IMR-90 (cell line): Measurements from ENCODE around the gene SPATA2. TPM values are rescaled to one million over a fixed set of nuclear protein-coding genes. Genes with fewer than 3 reads are reported as not detected.
A peak's percentile ranks its signal among the peaks of the same experiment; 100 is the strongest.

ENCODE experiments used
- ATAC-seq: fragments of 200-7000 bp; cut with Tn5 transposase; 2 replicates; pipeline ENCODE4 v1.9.1; 2020; ENCODE audit warnings: low read depth, mild to moderate bottlenecking, moderate library complexity
- BruUV-seq: library from RNA; stranded (reverse); fragments of 400-500 nt; replicated peaks from 2 replicates; lab custom pipeline; 2021; lab: Mats Ljungman, UMichigan
- CTCF ChIA-PET: fragments of 300-600 bp; formaldehyde crosslinking; extraction: SDS; loops from one replicate; lab custom pipeline; 2021; ENCODE audit warnings: antibody characterized with exemption; lab: Yijun Ruan, JAX
- POLR2A ChIA-PET: fragments of 300-600 bp; sonication (Branson Sonifier 250); formaldehyde crosslinking; loops from one replicate; lab custom pipeline; 2022; ENCODE audit warnings: antibody characterized with exemption; ENCODE audit not compliant: unreplicated experiment; lab: Charles Lee
- DNase-seq: peaks from one replicate; pipeline ENCODE4 v3.0.0; 2013
- H2AFZ ChIP-seq: replicated peaks from 2 replicates; pipeline ENCODE3; 2013; ENCODE audit warnings: low read length, mild to moderate bottlenecking; ENCODE audit not compliant: poor library complexity
- H2AK5ac ChIP-seq: 2 replicates; pipeline ENCODE4 v1.6.1; 2013; ENCODE audit warnings: low read depth, low read length, inconsistent platforms
- H2AK9ac ChIP-seq: replicated peaks from 2 replicates; pipeline ENCODE3; 2013; ENCODE audit warnings: mild to moderate bottlenecking, low read depth, low read length, moderate library complexity; ENCODE audit not compliant: poor library complexity
- H2BK120ac ChIP-seq: 2 replicates; pipeline ENCODE4 v1.6.1; 2013; ENCODE audit warnings: low read depth, low read length, inconsistent platforms
- H2BK15ac ChIP-seq: 3 replicates; pipeline ENCODE4 v1.6.1; 2013; ENCODE audit warnings: low read depth, low read length, inconsistent platforms
- H2BK20ac ChIP-seq: 2 replicates; pipeline ENCODE4 v1.6.1; 2013; ENCODE audit warnings: low read depth, mild to moderate bottlenecking, inconsistent platforms, low read length, moderate library complexity
- H2BK5ac ChIP-seq: 2 replicates; pipeline ENCODE4 v1.6.1; 2013; ENCODE audit warnings: mild to moderate bottlenecking, low read depth, low read length, inconsistent platforms; ENCODE audit not compliant: poor library complexity, severe bottlenecking
- H3K14ac ChIP-seq: replicated peaks from 2 replicates; pipeline ENCODE4 v1.6.1; 2013; ENCODE audit warnings: low read depth, low read length, inconsistent platforms
- H3K18ac ChIP-seq: 2 replicates; pipeline ENCODE4 v1.6.1; 2013; ENCODE audit warnings: low read depth, low read length, control low read depth
- H3K23ac ChIP-seq: 2 replicates; pipeline ENCODE4 v1.6.1; 2013; ENCODE audit warnings: low read depth, low read length, inconsistent platforms
- H3K27ac ChIP-seq: 2 replicates; pipeline ENCODE4 v1.5.1; 2013; ENCODE audit warnings: mild to moderate bottlenecking, control low read depth, low read length; ENCODE audit not compliant: insufficient read depth
- H3K27me3 ChIP-seq: 2 replicates; pipeline ENCODE4 v1.6.1; 2013; ENCODE audit warnings: low read length; ENCODE audit not compliant: control insufficient read depth, insufficient read depth
- H3K36me3 ChIP-seq: 2 replicates; pipeline ENCODE4 v1.6.1; 2013; ENCODE audit warnings: low read length, mixed read lengths; ENCODE audit not compliant: control insufficient read depth, insufficient read depth
- H3K4ac ChIP-seq: 2 replicates; pipeline ENCODE4 v1.6.1; 2013; ENCODE audit warnings: low read depth, low read length, inconsistent platforms
- H3K4me1 ChIP-seq: 2 replicates; pipeline ENCODE4 v1.6.1; 2013; ENCODE audit warnings: low read length, mixed read lengths; ENCODE audit not compliant: control insufficient read depth, insufficient read depth
- H3K4me2 ChIP-seq: 2 replicates; pipeline ENCODE4 v1.6.1; 2013; ENCODE audit warnings: low read depth, mild to moderate bottlenecking, control low read depth, low read length, moderate library complexity
- H3K4me3 ChIP-seq: 2 replicates; pipeline ENCODE4 v1.5.1; 2013; ENCODE audit warnings: low read depth, mild to moderate bottlenecking, control low read depth, low read length, moderate library complexity; ENCODE audit not compliant: insufficient read depth
- H3K56ac ChIP-seq: 2 replicates; pipeline ENCODE4 v1.6.1; 2013; ENCODE audit warnings: low read length, inconsistent platforms; ENCODE audit not compliant: insufficient read depth; ENCODE audit errors: extremely low read depth
- H3K79me1 ChIP-seq, 2 experiments: 2 replicates each; pipeline ENCODE4 v1.6.1; 2013; ENCODE audit warnings: low read length in 2 of 2, inconsistent platforms in 1 of 2, low read depth in 1 of 2
- H3K9ac ChIP-seq: 2 replicates; pipeline ENCODE4 v1.6.1; 2013; ENCODE audit warnings: low read depth, low read length, control low read depth
- H3K9me1 ChIP-seq: 2 replicates; pipeline ENCODE4 v1.6.1; 2013; ENCODE audit warnings: low read length, inconsistent platforms; ENCODE audit not compliant: insufficient read depth
- H3K9me3 ChIP-seq: 2 replicates; pipeline ENCODE4 v1.6.1; 2013; ENCODE audit warnings: low read length; ENCODE audit not compliant: control insufficient read depth, insufficient read depth
- H4K20me1 ChIP-seq: 2 replicates; pipeline ENCODE4 v1.6.1; 2013; ENCODE audit warnings: low read length, inconsistent platforms; ENCODE audit not compliant: insufficient read depth
- H4K5ac ChIP-seq: 2 replicates; pipeline ENCODE4 v1.6.1; 2013; ENCODE audit warnings: mild to moderate bottlenecking, low read depth, low read length, control low read depth
- H4K8ac ChIP-seq, 2 experiments: 2 replicates each; pipeline ENCODE4 v1.6.1; 2013; ENCODE audit warnings: low read depth in 2 of 2, low read length in 2 of 2, control low read depth in 1 of 2, inconsistent platforms in 1 of 2
- H4K91ac ChIP-seq: 2 replicates; pipeline ENCODE4 v1.6.1; 2013; ENCODE audit warnings: low read depth, low read length, inconsistent platforms; ENCODE audit not compliant: insufficient read depth
- BHLHE40 ChIP-seq: fragments of 150-350 bp; IDR thresholded peaks from 2 replicates; pipeline ENCODE4 v1.6.1; 2016; ENCODE audit warnings: mild to moderate bottlenecking, low read depth, low read length
- CEBPB ChIP-seq: IDR thresholded peaks from 2 replicates; pipeline ENCODE4 v1.6.1; 2012; ENCODE audit warnings: low read depth, low read length, improper control_type of control experiment
- CHD1 ChIP-seq: IDR thresholded peaks from 2 replicates; pipeline ENCODE4 v1.6.1; 2012; ENCODE audit warnings: low read depth, low read length, improper control_type of control experiment
- FOS ChIP-seq: fragments of 150-350 bp; IDR thresholded peaks from 2 replicates; pipeline ENCODE4 v1.6.1; 2016; ENCODE audit warnings: low read depth, low read length
- MAFK ChIP-seq: IDR thresholded peaks from 2 replicates; pipeline ENCODE4 v1.6.1; 2012; ENCODE audit warnings: low read depth, low read length, improper control_type of control experiment
- MAZ ChIP-seq: IDR thresholded peaks from 2 replicates; pipeline ENCODE4 v1.6.1; 2012; ENCODE audit warnings: low read depth, mild to moderate bottlenecking, low read length, improper control_type of control experiment, moderate library complexity, borderline replicate concordance
- MXI1 ChIP-seq: IDR thresholded peaks from 2 replicates; pipeline ENCODE4 v1.6.1; 2012; ENCODE audit warnings: low read depth, mild to moderate bottlenecking, low read length, moderate library complexity, borderline replicate concordance
- NFE2L2 ChIP-seq: fragments of 150-350 bp; IDR thresholded peaks from 2 replicates; pipeline ENCODE4 v1.6.1; 2016; ENCODE audit warnings: low read depth, mild to moderate bottlenecking, low read length
- POLR2A ChIP-seq: IDR thresholded peaks from 2 replicates; pipeline ENCODE4 v1.6.1; 2012; ENCODE audit warnings: mild to moderate bottlenecking, low read depth, low read length
- RAD21 ChIP-seq: IDR thresholded peaks from 2 replicates; pipeline ENCODE4 v1.6.1; 2012; ENCODE audit warnings: low read length, improper control_type of control experiment
- RCOR1 ChIP-seq: IDR thresholded peaks from 2 replicates; pipeline ENCODE4 v1.6.1; 2012; ENCODE audit warnings: mild to moderate bottlenecking, low read length, improper control_type of control experiment; ENCODE audit not compliant: insufficient replicate concordance
- RFX5 ChIP-seq: IDR thresholded peaks from 2 replicates; pipeline ENCODE4 v1.8.0; 2012; ENCODE audit warnings: low read depth, mild to moderate bottlenecking, low read length, moderate library complexity
- SMC3 ChIP-seq: fragments of 150-350 bp; IDR thresholded peaks from 2 replicates; pipeline ENCODE4 v1.6.1; 2016; ENCODE audit warnings: low read depth, mild to moderate bottlenecking, antibody characterized with exemption, low read length, moderate library complexity
- WGBS, 2 experiments: methylation state at CpG; one replicate each; pipeline versions ENCODE4 v1.1.5 to v1.1.7; 2013; ENCODE audit warnings: missing lambda C conversion rate in 2 of 2; ENCODE audit not compliant: insufficient read length in 1 of 2; ENCODE audit errors: extremely low coverage in 2 of 2; 5-methylcytosine and 5-hydroxymethylcytosine counted together
- dilution Hi-C: fragments of 300-500 bp; cut with HindIII; formaldehyde crosslinking; loops from one replicate; pipeline ENCODE4 v1.14.3; 2018; ENCODE audit warnings: low sequenced_read_pairs; ENCODE audit not compliant: unreplicated experiment
- in situ Hi-C: fragments of 300-500 bp; cut with MboI; formaldehyde crosslinking; loops from 3 replicates; pipeline ENCODE4 v1.14.3; 2019; ENCODE audit warnings: low sequenced_read_pairs, inconsistent platforms, mixed read lengths
- intact Hi-C: fragments of 100-400 bp; cut with micrococcal nuclease; formaldehyde crosslinking; loops from 2 replicates; pipeline ENCODE4 v1.10.0; 2022
- polyA plus RNA-seq, 3 experiments: library from polyadenylated mRNA; depleted of rRNA; stranded (reverse); fragments of >200 nt; gene quantifications; 2 replicates each; pipeline ENCODE4 v1.2.3, GENCODE V29; 2012; ENCODE audit warnings: low replicate concordance in 1 of 3
- total RNA-seq: library from RNA; depleted of rRNA; stranded (reverse); fragments of >200 nt; gene quantifications from 2 replicates; pipeline ENCODE4 v1.2.3, GENCODE V29; 2012
- TF ChIP-seq, protein P1 (sequence below): conservative IDR thresholded peaks from 2 replicates; pipeline ENCODE4 v1.5.1; 2012; ENCODE audit warnings: mild to moderate bottlenecking, low read depth, low read length, improper control_type of control experiment
- TF ChIP-seq, protein P2 (sequence below): fragments of 150-350 bp; IDR thresholded peaks from 2 replicates; pipeline ENCODE4 v1.6.1; 2016; ENCODE audit warnings: low read depth, mild to moderate bottlenecking, low read length, moderate library complexity, borderline replicate concordance
- TF ChIP-seq, protein P3 (sequence below): fragments of 150-350 bp; IDR thresholded peaks from 2 replicates; pipeline ENCODE4 v1.6.1; 2017; ENCODE audit warnings: mild to moderate bottlenecking, antibody characterized with exemption, low read length, low read depth

SPATA2 gene
- total and polyA plus RNA-seq, 2 of the 4 experiments (the other 2 are of a cell fraction), result 1.3 to 4.5 TPM

DNA sequence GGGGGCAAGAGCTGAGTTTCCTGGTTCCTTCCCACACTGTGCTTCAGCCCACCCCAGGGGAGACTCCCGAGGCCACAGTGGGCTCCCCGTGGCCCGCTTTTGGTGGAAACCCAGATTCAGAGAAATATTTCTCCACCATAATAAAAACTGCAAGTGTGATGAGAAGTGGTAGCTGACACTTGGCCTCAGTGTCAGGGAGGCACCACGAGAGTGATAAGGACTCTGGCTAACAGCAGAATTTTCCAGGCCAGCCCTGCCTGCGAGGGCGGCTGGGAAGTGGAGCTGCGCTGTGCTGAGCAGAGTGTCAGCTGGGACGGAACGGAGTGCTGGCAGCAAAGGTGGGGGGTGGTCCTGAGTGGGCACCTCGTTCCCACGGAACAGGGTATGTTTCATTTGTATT lies 22.5 kb downstream of the SPATA2 start:
- BruUV-seq, result no TSS peak
- H3K9ac ChIP-seq, result no peak overlapping the region
- no peak overlapping the region for H2BK15ac ChIP-seq
- H3K4me1 ChIP-seq, result peaks cover 24% of the 10 kb centered on the region
- H3K36me3 ChIP-seq, result peaks cover 1% of the 10 kb centered on the region; the same call in 1 of the 2 replicates
- no peak overlapping the region for H3K18ac ChIP-seq
- DNase-seq (no peak), ATAC-seq (no peak)
- no peak overlapping the region for H2BK5ac ChIP-seq
- peaks cover 0 to 4% of the 10 kb centered on the region in 2 experiments; a peak in 1 of 4 replicates for H3K79me1 ChIP-seq
- H3K9me3 ChIP-seq, result no peaks in the 10 kb centered on the region
- no CpG with 5 or more reads among the region's 11 CpGs for WGBS, 2 experiments
- CTCF ChIA-PET, result no interaction called here
- intact Hi-C loops, result no loop called here
- no peak overlapping the region for H3K27ac ChIP-seq
- no peaks in the 10 kb centered on the region for H3K27me3 ChIP-seq
- no peak overlapping the region for H4K91ac ChIP-seq
- H3K4ac ChIP-seq, result peak overlapping the region; percentile 16; the same call in 1 of the 2 replicates
- H3K4me3 ChIP-seq, result no peak overlapping the region
- no peak overlapping the region for H2AK9ac ChIP-seq
- no peak overlapping the region for H4K5ac ChIP-seq
- H4K8ac ChIP-seq, result no peak overlapping the region
- H3K23ac ChIP-seq, result no peak overlapping the region
- H2AFZ ChIP-seq, result no peak overlapping the region
- H2BK20ac ChIP-seq, result no peak overlapping the region
- no peak overlapping the region for H3K4me2 ChIP-seq
- no peak overlapping the region for H3K56ac ChIP-seq
- no peak overlapping the region; the same call in 1 of the 2 replicates for H2AK5ac ChIP-seq
- in situ Hi-C loops, result no loop called here
- TF ChIP-seq, protein P1, sequence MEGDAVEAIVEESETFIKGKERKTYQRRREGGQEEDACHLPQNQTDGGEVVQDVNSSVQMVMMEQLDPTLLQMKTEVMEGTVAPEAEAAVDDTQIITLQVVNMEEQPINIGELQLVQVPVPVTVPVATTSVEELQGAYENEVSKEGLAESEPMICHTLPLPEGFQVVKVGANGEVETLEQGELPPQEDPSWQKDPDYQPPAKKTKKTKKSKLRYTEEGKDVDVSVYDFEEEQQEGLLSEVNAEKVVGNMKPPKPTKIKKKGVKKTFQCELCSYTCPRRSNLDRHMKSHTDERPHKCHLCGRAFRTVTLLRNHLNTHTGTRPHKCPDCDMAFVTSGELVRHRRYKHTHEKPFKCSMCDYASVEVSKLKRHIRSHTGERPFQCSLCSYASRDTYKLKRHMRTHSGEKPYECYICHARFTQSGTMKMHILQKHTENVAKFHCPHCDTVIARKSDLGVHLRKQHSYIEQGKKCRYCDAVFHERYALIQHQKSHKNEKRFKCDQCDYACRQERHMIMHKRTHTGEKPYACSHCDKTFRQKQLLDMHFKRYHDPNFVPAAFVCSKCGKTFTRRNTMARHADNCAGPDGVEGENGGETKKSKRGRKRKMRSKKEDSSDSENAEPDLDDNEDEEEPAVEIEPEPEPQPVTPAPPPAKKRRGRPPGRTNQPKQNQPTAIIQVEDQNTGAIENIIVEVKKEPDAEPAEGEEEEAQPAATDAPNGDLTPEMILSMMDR, result no peak
- TF ChIP-seq RFX5 (no peak), NFE2L2 (no peak), CHD1 (no peak), BHLHE40 (no peak), MAZ (no peak), CEBPB (no peak), MAFK (no peak), MXI1 (no peak), POLR2A (no peak), SMC3 (no peak), RCOR1 (no peak), RAD21 (no peak), FOS (no peak)
- TF ChIP-seq, protein P2, sequence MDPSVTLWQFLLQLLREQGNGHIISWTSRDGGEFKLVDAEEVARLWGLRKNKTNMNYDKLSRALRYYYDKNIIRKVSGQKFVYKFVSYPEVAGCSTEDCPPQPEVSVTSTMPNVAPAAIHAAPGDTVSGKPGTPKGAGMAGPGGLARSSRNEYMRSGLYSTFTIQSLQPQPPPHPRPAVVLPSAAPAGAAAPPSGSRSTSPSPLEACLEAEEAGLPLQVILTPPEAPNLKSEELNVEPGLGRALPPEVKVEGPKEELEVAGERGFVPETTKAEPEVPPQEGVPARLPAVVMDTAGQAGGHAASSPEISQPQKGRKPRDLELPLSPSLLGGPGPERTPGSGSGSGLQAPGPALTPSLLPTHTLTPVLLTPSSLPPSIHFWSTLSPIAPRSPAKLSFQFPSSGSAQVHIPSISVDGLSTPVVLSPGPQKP, result no peak
- TF ChIP-seq, protein P3, sequence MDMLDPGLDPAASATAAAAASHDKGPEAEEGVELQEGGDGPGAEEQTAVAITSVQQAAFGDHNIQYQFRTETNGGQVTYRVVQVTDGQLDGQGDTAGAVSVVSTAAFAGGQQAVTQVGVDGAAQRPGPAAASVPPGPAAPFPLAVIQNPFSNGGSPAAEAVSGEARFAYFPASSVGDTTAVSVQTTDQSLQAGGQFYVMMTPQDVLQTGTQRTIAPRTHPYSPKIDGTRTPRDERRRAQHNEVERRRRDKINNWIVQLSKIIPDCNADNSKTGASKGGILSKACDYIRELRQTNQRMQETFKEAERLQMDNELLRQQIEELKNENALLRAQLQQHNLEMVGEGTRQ, result no peak
- no peaks in the 10 kb centered on the region for H3K9me1 ChIP-seq
- H2BK120ac ChIP-seq, result no peak overlapping the region
- 0 out of 2 replicates have a peak overlapping the region, but pooled peaks have one; percentile 17 for H3K14ac ChIP-seq
- dilution Hi-C loops, result no loop called here
- 0 out of 2 replicates have a peak, but pooled peaks cover 9% of the 10 kb centered on the region for H4K20me1 ChIP-seq
- POLR2A ChIA-PET, result no interaction called here
